ENCODE results near the gene TMUB1. TPM values are rescaled to one million over a fixed set of nuclear protein-coding genes. Genes with fewer than 3 reads are reported as not detected.

Gene TMUB1
- total RNA-seq, 1 donor from 2014 or later: 45.7 TPM

DNA sequence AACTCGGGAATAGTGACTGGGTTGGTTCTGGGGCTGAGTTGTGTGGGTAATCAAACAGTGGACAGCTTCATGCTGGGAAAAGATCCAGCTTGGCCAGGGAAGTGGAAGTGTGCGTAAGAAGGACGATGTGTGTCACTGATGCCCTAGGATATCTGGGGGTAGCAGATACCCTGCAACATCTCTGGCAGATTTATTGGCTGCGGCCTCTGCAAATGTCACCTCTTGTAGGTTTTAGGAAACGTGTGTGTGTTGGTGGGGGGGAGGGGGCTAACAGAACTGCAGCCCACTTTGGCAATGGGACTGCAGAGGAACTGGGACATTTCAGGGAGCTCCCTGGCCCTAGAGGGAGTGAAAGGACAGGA, 2.0 kb upstream of the TMUB1 start:
- Mint-ChIP-seq H3K27me3 (ENCODE audit: unreplicated experiment) (peaks cover 34% of the 10 kb centered on the region), H3K9me3 (ENCODE audit: unreplicated experiment) (peaks cover 37% of the 10 kb centered on the region), H3K4me3 (ENCODE audit: unreplicated experiment) (peak overlapping the region; percentile 77), H3K36me3 (ENCODE audit: unreplicated experiment) (peaks cover 5% of the 10 kb centered on the region), H3K27ac (ENCODE audit: unreplicated experiment) (peak overlapping the region; percentile 93), H3K4me1 (ENCODE audit: low read depth, unreplicated experiment) (peaks cover 18% of the 10 kb centered on the region)
- TF ChIP-seq, protein P1, sequence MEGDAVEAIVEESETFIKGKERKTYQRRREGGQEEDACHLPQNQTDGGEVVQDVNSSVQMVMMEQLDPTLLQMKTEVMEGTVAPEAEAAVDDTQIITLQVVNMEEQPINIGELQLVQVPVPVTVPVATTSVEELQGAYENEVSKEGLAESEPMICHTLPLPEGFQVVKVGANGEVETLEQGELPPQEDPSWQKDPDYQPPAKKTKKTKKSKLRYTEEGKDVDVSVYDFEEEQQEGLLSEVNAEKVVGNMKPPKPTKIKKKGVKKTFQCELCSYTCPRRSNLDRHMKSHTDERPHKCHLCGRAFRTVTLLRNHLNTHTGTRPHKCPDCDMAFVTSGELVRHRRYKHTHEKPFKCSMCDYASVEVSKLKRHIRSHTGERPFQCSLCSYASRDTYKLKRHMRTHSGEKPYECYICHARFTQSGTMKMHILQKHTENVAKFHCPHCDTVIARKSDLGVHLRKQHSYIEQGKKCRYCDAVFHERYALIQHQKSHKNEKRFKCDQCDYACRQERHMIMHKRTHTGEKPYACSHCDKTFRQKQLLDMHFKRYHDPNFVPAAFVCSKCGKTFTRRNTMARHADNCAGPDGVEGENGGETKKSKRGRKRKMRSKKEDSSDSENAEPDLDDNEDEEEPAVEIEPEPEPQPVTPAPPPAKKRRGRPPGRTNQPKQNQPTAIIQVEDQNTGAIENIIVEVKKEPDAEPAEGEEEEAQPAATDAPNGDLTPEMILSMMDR (IDR thresholded peaks at IDR 0.05; ENCODE audit: partially characterized antibody, unreplicated experiment): no peak
- no peak for DNase-seq

DNA sequence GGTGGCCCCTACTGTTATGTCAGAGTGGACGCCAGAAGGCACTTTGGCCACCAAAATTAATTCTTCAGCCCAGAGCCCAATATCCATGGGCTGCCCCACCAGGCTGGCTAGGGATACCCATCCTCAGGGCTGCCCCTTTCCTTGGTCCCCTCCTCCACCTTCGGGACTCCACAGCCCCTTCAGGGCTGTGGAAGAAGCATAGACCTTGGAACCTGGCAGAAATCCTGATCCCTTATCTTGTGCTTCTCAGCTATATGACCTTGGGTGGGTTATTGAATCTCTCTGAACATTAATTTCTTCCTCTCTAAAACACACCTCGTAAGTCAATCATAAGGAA, 499 bp upstream of the TMUB1 start:
- H3K36me3 Mint-ChIP-seq (ENCODE audit: unreplicated experiment): peaks cover under 1% of the 10 kb centered on the region
- H3K9me3 Mint-ChIP-seq (ENCODE audit: unreplicated experiment): peaks cover 30% of the 10 kb centered on the region
- DNase-seq: no peak
- TF ChIP-seq, protein P1 (IDR thresholded peaks at IDR 0.05; ENCODE audit: partially characterized antibody, unreplicated experiment): no peak
- H3K4me3 Mint-ChIP-seq (ENCODE audit: unreplicated experiment): peak overlapping the region; percentile 79
- peak overlapping the region; percentile 55 for H3K27ac Mint-ChIP-seq (ENCODE audit: unreplicated experiment)
- peaks cover 18% of the 10 kb centered on the region for H3K4me1 Mint-ChIP-seq (ENCODE audit: low read depth, unreplicated experiment)
- H3K27me3 Mint-ChIP-seq (ENCODE audit: unreplicated experiment): peaks cover 25% of the 10 kb centered on the region

DNA sequence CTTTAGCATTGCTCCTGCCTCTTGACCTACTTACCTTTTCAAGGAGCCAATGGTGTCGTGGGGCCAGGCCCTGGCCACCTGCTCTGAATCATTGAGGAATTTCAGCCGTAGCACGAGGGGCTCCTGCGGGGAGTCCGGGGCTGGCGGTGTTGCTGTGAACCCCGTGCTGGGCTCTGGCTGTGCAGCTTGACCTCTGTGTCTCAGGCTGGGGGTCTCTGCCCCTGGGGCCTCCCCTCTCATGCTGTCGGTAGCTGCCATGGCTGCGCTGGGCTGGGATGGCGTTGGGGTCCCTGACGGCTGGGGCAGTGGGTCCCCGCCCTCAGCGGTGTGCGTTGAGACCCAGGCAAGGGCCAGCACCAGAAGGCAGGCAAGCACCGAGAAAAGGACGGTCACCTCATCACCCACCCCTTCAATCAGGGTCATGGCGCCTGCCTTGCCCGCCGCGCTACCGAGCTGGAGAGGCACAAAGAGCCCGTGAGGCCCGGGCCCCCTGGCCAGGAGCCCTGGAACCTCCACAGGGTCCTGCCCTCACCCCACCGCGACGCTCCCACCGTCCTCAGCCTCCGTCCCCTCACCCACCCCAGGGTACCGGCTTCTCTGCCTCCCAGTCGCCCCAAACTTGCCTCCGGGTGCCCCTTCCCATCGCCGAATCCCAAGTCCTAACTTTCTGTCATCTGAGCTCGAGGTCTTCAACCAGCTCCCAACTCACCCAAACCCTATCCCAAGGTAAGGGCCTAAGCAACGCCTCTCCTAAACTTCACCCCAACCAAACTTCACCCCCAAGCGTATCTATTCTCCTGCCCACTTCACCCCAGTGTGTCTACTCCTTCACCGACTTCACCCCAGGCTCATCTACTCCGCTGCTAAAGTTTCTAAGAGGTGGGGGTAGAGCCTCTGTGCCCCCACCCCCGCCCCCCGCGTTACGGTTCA, 887 bp downstream of the TMUB1 start:
- H3K4me1 Mint-ChIP-seq (ENCODE audit: low read depth, unreplicated experiment): peaks cover 22% of the 10 kb centered on the region
- TF ChIP-seq, protein P1 (IDR thresholded peaks at IDR 0.05; ENCODE audit: partially characterized antibody, unreplicated experiment): no peak
- peak overlapping the region; percentile 84 for H3K27ac Mint-ChIP-seq (ENCODE audit: unreplicated experiment)
- no peak for DNase-seq
- H3K9me3 Mint-ChIP-seq (ENCODE audit: unreplicated experiment): peaks cover 20% of the 10 kb centered on the region
- no peaks in the 10 kb centered on the region for H3K36me3 Mint-ChIP-seq (ENCODE audit: unreplicated experiment)
- H3K4me3 Mint-ChIP-seq (ENCODE audit: unreplicated experiment): peak overlapping the region; percentile 92
- peaks cover 21% of the 10 kb centered on the region for H3K27me3 Mint-ChIP-seq (ENCODE audit: unreplicated experiment)

DNA sequence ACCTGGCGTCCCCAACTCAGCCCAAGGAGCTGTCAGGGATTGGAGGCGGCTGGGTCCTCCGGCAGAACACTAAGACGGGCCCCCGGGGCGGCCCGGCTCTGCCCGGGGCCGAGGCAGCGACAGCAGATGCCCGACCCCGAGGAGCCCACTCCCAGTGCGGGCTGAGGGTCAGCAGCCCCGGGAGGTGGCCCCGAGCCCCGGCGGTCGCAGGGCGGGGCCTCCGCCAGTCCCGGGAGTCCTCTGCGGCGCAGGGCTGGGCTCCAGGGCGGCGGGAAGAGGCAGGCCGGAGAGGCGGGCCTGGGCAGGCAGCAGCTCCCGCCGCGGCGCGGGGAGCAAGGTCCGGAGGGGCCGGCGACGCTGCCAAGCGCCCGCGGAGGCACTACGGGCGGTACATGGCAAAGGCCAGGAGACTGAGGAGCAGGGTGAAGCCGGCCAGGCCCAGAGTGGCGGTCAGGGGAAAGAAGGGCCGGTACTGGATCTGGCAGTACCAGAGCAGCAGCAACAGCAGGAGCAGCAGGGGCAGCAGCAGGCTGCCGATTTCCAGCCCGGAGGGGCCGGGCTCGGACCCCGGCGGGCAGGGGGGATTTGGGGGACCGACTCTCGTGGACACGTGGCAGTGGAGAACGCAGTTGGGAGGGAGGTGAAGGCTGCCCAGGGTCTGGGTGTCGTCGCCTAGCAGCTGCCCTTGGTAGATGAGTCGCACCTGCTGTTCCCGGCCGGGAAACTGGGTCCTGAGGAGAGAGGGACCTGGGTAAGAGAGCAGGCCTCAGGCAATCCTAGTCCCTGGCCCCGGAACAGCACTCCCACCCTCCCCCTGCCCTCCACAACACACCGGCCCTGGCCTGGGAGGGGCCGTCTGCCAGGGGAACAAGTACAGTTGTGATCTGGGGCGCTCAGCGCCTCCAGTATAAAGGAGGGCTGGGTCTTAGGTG, 1.9 kb downstream of the TMUB1 start:
- H3K27ac Mint-ChIP-seq (ENCODE audit: unreplicated experiment): peak overlapping the region; percentile 82
- TF ChIP-seq, protein P1 (IDR thresholded peaks at IDR 0.05; ENCODE audit: partially characterized antibody, unreplicated experiment): no peak
- DNase-seq: peak; percentile 57
- H3K4me1 Mint-ChIP-seq (ENCODE audit: low read depth, unreplicated experiment): peaks cover 22% of the 10 kb centered on the region
- H3K36me3 Mint-ChIP-seq (ENCODE audit: unreplicated experiment): no peaks in the 10 kb centered on the region
- peaks cover 20% of the 10 kb centered on the region for H3K27me3 Mint-ChIP-seq (ENCODE audit: unreplicated experiment)
- peaks cover 18% of the 10 kb centered on the region for H3K9me3 Mint-ChIP-seq (ENCODE audit: unreplicated experiment)
- H3K4me3 Mint-ChIP-seq (ENCODE audit: unreplicated experiment): peak overlapping the region; percentile 92
